Measurements from ENCODE around the gene DDX4. TPM values are rescaled to one million over a fixed set of nuclear protein-coding genes. Genes with fewer than 3 reads are reported as not detected.

DDX4 gene
- total RNA-seq, 1 donor from 2014 or later = not detected

DNA sequence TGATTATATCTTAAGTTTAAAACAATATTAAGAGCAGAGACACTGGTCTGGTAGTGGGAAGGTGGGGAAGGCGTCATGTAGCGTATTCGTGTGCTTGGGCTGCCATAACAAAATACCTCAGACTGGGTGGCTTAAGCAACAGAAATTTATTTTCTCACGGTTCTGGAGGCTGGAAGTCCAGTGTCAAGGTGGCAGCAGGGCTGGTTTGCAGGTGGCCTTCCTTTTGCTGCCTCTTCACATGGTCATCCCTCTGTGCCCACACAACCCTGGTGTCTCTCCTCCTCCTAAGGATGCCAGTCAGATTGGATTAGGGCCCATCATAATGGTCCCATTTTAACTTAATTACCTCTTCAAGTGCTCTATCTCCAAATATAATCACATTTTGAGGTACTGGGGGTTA, 122.8 kb downstream of the DDX4 start:
- no peak for DNase-seq (ENCODE audit: extremely low read depth, low read depth, low spot score)

DNA sequence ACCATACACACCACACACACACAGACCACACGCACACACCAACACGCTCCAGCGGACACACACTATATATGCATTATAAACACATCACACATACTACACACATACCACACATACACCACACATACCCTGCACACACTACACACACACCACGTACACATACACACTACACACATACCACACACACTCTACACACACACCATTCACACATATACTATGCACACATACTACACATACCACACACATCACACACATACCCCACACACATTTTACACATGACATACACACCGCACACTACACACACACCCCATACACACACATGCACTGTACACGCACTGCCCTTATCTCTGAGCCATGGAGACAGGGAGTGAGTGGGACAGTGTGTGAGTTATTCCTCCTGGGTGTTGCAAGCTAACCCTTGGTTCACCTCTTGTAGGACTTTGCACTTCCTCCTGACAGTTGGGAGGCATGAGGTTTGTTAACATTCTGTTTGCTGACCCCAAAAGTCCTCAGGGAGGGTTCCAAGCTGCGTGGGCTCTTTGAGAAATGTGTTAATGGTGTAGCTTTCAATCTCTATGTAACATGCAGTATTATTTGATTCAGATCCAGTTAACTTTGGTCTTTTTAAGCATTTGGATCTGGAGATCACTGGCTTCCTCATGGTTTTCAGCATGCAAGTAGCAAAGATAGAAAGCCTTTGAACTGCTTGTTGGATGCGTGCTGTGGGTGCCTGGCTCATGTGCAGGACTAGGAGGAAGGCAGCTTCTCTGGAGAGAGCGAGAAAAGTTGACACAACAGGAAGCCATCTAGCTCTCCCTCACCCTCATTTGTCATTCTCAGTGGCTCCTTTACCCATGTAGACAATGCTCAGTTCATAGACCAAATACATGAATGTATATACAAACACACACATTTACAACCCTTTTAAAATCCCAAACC, 127.0 kb downstream of the DDX4 start:
- DNase-seq (ENCODE audit: extremely low read depth, low read depth, low spot score) = no peak

DNA sequence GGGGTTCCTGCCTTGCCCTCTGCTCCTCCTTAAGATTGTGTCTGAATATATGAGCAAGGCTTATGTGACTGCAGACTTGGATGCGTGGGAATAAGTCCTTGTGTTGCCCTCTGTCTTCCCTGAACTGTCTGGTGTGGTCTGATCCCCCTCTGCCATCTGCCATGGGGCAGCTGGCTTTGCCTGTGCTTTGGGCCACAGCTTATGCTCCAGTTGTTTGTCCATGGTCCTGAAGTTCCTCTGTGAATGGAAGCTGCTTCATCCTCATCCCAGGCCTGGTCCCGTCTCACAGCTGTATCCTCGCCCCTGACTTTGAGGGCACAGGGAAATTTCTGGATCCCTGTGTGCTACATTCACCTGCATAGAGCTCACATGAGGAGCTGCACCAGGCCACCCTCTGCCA, 128.0 kb downstream of the DDX4 start:
- DNase-seq (ENCODE audit: extremely low read depth, low read depth, low spot score) = no peak

DNA sequence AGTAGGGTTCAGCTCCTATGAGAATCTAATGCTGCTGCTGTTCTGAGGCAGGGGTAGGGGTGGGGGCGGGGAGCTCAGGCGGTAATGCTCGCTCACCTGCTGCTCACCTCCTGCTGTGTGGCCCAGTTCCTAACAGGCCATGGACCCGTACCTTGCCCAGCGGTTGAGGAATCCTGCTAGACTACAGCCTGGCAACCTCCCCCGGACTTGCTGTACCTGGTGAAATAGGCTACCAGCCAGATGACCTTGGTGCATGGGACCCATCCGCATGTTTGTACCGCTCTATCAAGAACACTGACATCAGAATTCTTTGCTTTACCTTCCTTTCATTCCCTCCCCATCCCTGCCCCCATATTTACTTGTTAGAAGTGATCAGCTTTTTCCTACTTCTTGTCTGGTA, 128.6 kb downstream of the DDX4 start:
- no peak for DNase-seq (ENCODE audit: extremely low read depth, low read depth, low spot score)

Other genes starting within 250 kb of the DDX4 start
- 33.6 and 36.5 TPM in 2 replicates for gene PLPP1, start 203.1 kb upstream of the DDX4 start, total RNA-seq
- 17.1 and 52.9 TPM in 2 replicates for gene SLC38A9, start 25.7 kb upstream of the DDX4 start, total RNA-seq
- gene IL31RA, start 113.3 kb downstream of the DDX4 start, total RNA-seq = 0.76 and 3.5 TPM in 2 replicates